ENCODE measurements around the gene SLC13A4. TPM values are rescaled to one million over a fixed set of nuclear protein-coding genes. Genes with fewer than 3 reads are reported as not detected.

The SLC13A4 gene
- total and polyA plus RNA-seq, 2 of the 4 experiments (the other 2 are of a cell fraction): 0.10 TPM; not detected in 1

- no peak overlapping the region for H2AFZ ChIP-seq (replicated peaks; ENCODE audit: low read length, poor library complexity)
- peaks cover 29% of the 10 kb centered on the region for H4K20me1 ChIP-seq (ENCODE audit: insufficient read depth, low read length)
- H2BK15ac ChIP-seq (ENCODE audit: low read depth, low read length): no peak overlapping the region; the same call in 2 of the 3 replicates
- peaks cover 5% of the 10 kb centered on the region for H3K36me3 ChIP-seq (ENCODE audit: control insufficient read depth, insufficient read depth, low read length)
- H3K27ac ChIP-seq (ENCODE audit: insufficient read depth, low read length): no peak overlapping the region
- no peaks in the 10 kb centered on the region for H3K9me3 ChIP-seq (ENCODE audit: control insufficient read depth, insufficient read depth, low read length)
- peak overlapping the region; percentile 75; the same call in 1 of the 2 replicates for H2BK20ac ChIP-seq (ENCODE audit: low read depth, low read length)
- 0 out of 2 replicates have a peak overlapping the region, but pooled peaks have one; percentile 20 for H3K18ac ChIP-seq (ENCODE audit: low read depth, low read length)
- H3K56ac ChIP-seq (ENCODE audit: extremely low read depth, insufficient read depth, low read length): no peak overlapping the region
- TF ChIP-seq BHLHE40 (IDR thresholded peaks at IDR 0.05; ENCODE audit: low read depth, low read length): no peak
- TF ChIP-seq FOS (IDR thresholded peaks at IDR 0.05; ENCODE audit: low read depth, low read length): no peak
- no peak for TF ChIP-seq CEBPB (IDR thresholded peaks at IDR 0.05; ENCODE audit: low read depth, low read length)
- TF ChIP-seq, protein P1, sequence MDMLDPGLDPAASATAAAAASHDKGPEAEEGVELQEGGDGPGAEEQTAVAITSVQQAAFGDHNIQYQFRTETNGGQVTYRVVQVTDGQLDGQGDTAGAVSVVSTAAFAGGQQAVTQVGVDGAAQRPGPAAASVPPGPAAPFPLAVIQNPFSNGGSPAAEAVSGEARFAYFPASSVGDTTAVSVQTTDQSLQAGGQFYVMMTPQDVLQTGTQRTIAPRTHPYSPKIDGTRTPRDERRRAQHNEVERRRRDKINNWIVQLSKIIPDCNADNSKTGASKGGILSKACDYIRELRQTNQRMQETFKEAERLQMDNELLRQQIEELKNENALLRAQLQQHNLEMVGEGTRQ (IDR thresholded peaks at IDR 0.05; ENCODE audit: low read depth, low read length): no peak
- no peak for TF ChIP-seq CHD1 (IDR thresholded peaks at IDR 0.05; ENCODE audit: low read depth, low read length)
- no peak for TF ChIP-seq POLR2A (IDR thresholded peaks at IDR 0.05; ENCODE audit: low read depth, low read length)
- TF ChIP-seq MAZ (IDR thresholded peaks at IDR 0.05; ENCODE audit: borderline replicate concordance, low read depth, low read length): no peak
- peak; percentile 91 for TF ChIP-seq RAD21 (IDR thresholded peaks at IDR 0.05; ENCODE audit: low read length)
- no peak for TF ChIP-seq RFX5 (IDR thresholded peaks at IDR 0.05; ENCODE audit: low read depth, low read length)
- TF ChIP-seq SMC3 (IDR thresholded peaks at IDR 0.05; ENCODE audit: low read depth, low read length): peak; percentile 89
- no peak for TF ChIP-seq MAFK (IDR thresholded peaks at IDR 0.05; ENCODE audit: low read depth, low read length)
- TF ChIP-seq, protein P2, sequence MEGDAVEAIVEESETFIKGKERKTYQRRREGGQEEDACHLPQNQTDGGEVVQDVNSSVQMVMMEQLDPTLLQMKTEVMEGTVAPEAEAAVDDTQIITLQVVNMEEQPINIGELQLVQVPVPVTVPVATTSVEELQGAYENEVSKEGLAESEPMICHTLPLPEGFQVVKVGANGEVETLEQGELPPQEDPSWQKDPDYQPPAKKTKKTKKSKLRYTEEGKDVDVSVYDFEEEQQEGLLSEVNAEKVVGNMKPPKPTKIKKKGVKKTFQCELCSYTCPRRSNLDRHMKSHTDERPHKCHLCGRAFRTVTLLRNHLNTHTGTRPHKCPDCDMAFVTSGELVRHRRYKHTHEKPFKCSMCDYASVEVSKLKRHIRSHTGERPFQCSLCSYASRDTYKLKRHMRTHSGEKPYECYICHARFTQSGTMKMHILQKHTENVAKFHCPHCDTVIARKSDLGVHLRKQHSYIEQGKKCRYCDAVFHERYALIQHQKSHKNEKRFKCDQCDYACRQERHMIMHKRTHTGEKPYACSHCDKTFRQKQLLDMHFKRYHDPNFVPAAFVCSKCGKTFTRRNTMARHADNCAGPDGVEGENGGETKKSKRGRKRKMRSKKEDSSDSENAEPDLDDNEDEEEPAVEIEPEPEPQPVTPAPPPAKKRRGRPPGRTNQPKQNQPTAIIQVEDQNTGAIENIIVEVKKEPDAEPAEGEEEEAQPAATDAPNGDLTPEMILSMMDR (conservative IDR thresholded peaks at IDR 0.05; ENCODE audit: low read depth, low read length): peak; percentile 88
- no peak for TF ChIP-seq RCOR1 (IDR thresholded peaks at IDR 0.05; ENCODE audit: insufficient replicate concordance, low read length)
- H4K91ac ChIP-seq (ENCODE audit: insufficient read depth, low read depth, low read length): no peak overlapping the region
- H3K4me3 ChIP-seq (ENCODE audit: insufficient read depth, low read depth, low read length): no peak overlapping the region
- intact Hi-C loops (cut with micrococcal nuclease) (loop anchor here (1.0 to 10.0 kb wide), 3 partner anchors 124 to 337 kb away; partner anchors contain the start of gene MTPN), in situ Hi-C loops (cut with MboI; ENCODE audit: low sequenced_read_pairs) (no loop called here), dilution Hi-C loops (cut with HindIII; ENCODE audit: low sequenced_read_pairs, unreplicated experiment) (no loop called here)
- peak overlapping the region; percentile 27; the same call in 1 of the 2 replicates for H2BK120ac ChIP-seq (ENCODE audit: low read depth, low read length)
- CTCF ChIA-PET: interaction anchor here (0.8 to 3.7 kb wide), 12 partner anchors 9 to 128 kb away, joined by 3 to 24 read pairs (median 5); partner anchors contain the start of gene STMP1
- H3K14ac ChIP-seq (replicated peaks; ENCODE audit: low read depth, low read length): peak overlapping the region; percentile 40; the same call in 1 of the 2 replicates
- peaks cover 5% of the 10 kb centered on the region; the same call in 1 of the 2 replicates for H3K9me1 ChIP-seq (ENCODE audit: insufficient read depth, low read length)
- H3K4me2 ChIP-seq (ENCODE audit: low read depth, low read length): peak overlapping the region; percentile 16; the same call in 1 of the 2 replicates
- peaks cover 9% of the 10 kb centered on the region for H3K4me1 ChIP-seq (ENCODE audit: control insufficient read depth, insufficient read depth, low read length)
- 0 out of 4 replicates have a peak overlapping the region, but pooled peaks of 1 of the 2 experiments have one; percentile 26 for H4K8ac ChIP-seq (ENCODE audit: low read depth in 2 of 2, low read length in 2 of 2)
- H2BK5ac ChIP-seq (ENCODE audit: low read depth, low read length, poor library complexity, severe bottlenecking): peak overlapping the region; percentile 64
- no TSS peak for BruUV-seq (replicated peaks)
- no peak overlapping the region for H2AK9ac ChIP-seq (replicated peaks; ENCODE audit: low read depth, low read length, poor library complexity)
- ATAC-seq (ENCODE audit: low read depth) (peak; percentile 71), DNase-seq (peak; percentile 84)
- POLR2A ChIA-PET (ENCODE audit: unreplicated experiment): no interaction called here
- H4K5ac ChIP-seq (ENCODE audit: low read depth, low read length): peak overlapping the region; percentile 38; the same call in 1 of the 2 replicates
- peaks cover 11 to 55% of the 10 kb centered on the region in 2 experiments for H3K79me1 ChIP-seq (ENCODE audit: low read depth in 1 of 2, low read length in 2 of 2)
- WGBS, 2 experiments (ENCODE audit: extremely low coverage in 2 of 2, insufficient read length in 1 of 2): no CpG with 5 or more reads among the region's 3 CpGs
- peak overlapping the region; percentile 36; the same call in 1 of the 2 replicates for H3K23ac ChIP-seq (ENCODE audit: low read depth, low read length)
- H3K4ac ChIP-seq (ENCODE audit: low read depth, low read length): peak overlapping the region; percentile 38; the same call in 1 of the 2 replicates
- H2AK5ac ChIP-seq (ENCODE audit: low read depth, low read length): no peak overlapping the region
- H3K9ac ChIP-seq (ENCODE audit: low read depth, low read length): no peak overlapping the region
- no peaks in the 10 kb centered on the region for H3K27me3 ChIP-seq (ENCODE audit: control insufficient read depth, insufficient read depth, low read length)
These were observed 55.2 kb downstream of the SLC13A4 start for GRCh38 chr7:135672560-135673359.

Measured in IMR-90 (cell line).